ENCODE data around the gene WDR4. TPM values are rescaled to one million over a fixed set of nuclear protein-coding genes. Genes with fewer than 3 reads are reported as not detected.
"Not testable (repeated sequence)": the region's sequence is repeated elsewhere in the genome, so short reads cannot be mapped to it uniquely, and the experiment has no call there.

Gene WDR4
- total RNA-seq, 2 donors from 2014 or later: 10.3 to 18.5 TPM

- no peak for TF ChIP-seq CTCF (IDR thresholded peaks at IDR 0.05)
- Histone ChIP-seq H3K4me3 (no peak overlapping the region), H3K27ac (no peak overlapping the region), H3K36me3 (no peaks in the 10 kb centered on the region), H3K27me3 (replicated peaks; ENCODE audit: insufficient read depth) (no peaks in the 10 kb centered on the region), H3K4me1 (ENCODE audit: control insufficient read depth in 1 of 2, low read depth in 2 of 2) (no peaks in the 10 kb centered on the region), H3K9me3 (no peaks in the 10 kb centered on the region)
- no peak for ATAC-seq (ENCODE audit: insufficient number of reproducible peaks, low FRiP score, low read depth)
- no peak for DNase-seq (ENCODE audit: low spot score)
These were observed 64.1 kb downstream of the WDR4 start for GRCh38 chr21:42815217-42815616.

- DNase-seq (ENCODE audit: low spot score); H3K4me3 ChIP-seq; H3K4me1 ChIP-seq (ENCODE audit: control insufficient read depth in 1 of 2, low read depth in 2 of 2); H3K9me3 ChIP-seq; H3K36me3 ChIP-seq; ATAC-seq (ENCODE audit: insufficient number of reproducible peaks, low FRiP score, low read depth); H3K27me3 ChIP-seq (replicated peaks; ENCODE audit: insufficient read depth); H3K27ac ChIP-seq: not testable (repeated sequence)
These were observed 66.7 kb downstream of the WDR4 start for GRCh38 chr21:42812528-42813241.

GRCh38 chr21:42811960-42812359 is 67.4 kb downstream of the WDR4 start:
- Histone ChIP-seq H3K36me3 (no peaks in the 10 kb centered on the region), H3K4me1 (ENCODE audit: control insufficient read depth in 1 of 2, low read depth in 2 of 2) (no peaks in the 10 kb centered on the region), H3K27ac (no peak overlapping the region), H3K27me3 (replicated peaks; ENCODE audit: insufficient read depth) (no peaks in the 10 kb centered on the region), H3K9me3 (no peaks in the 10 kb centered on the region), H3K4me3 (no peak overlapping the region)
- no peak for TF ChIP-seq CTCF (IDR thresholded peaks at IDR 0.05)
- DNase-seq (ENCODE audit: low spot score) (no peak), ATAC-seq (ENCODE audit: insufficient number of reproducible peaks, low FRiP score, low read depth) (no peak)

GRCh38 chr21:42809577-42810475 is 69.5 kb downstream of the WDR4 start:
- Histone ChIP-seq H3K4me3 (no peak overlapping the region), H3K27ac (no peak overlapping the region), H3K36me3 (no peaks in the 10 kb centered on the region), H3K9me3 (no peaks in the 10 kb centered on the region), H3K4me1 (ENCODE audit: control insufficient read depth in 1 of 2, low read depth in 2 of 2) (no peaks in the 10 kb centered on the region), H3K27me3 (replicated peaks; ENCODE audit: insufficient read depth) (no peaks in the 10 kb centered on the region)
- no peak for ATAC-seq (ENCODE audit: insufficient number of reproducible peaks, low FRiP score, low read depth)
- no peak for TF ChIP-seq CTCF (IDR thresholded peaks at IDR 0.05)
- DNase-seq (ENCODE audit: low spot score): no peak

GRCh38 chr21:42809171-42809570 is 70.2 kb downstream of the WDR4 start:
- Histone ChIP-seq H3K4me1 (ENCODE audit: control insufficient read depth in 1 of 2, low read depth in 2 of 2) (no peaks in the 10 kb centered on the region), H3K4me3 (no peak overlapping the region), H3K27ac (no peak overlapping the region), H3K9me3 (no peaks in the 10 kb centered on the region), H3K27me3 (replicated peaks; ENCODE audit: insufficient read depth) (no peaks in the 10 kb centered on the region), H3K36me3 (no peaks in the 10 kb centered on the region)
- ATAC-seq (ENCODE audit: insufficient number of reproducible peaks, low FRiP score, low read depth) (no peak), DNase-seq (ENCODE audit: low spot score) (no peak)
- no peak for TF ChIP-seq CTCF (IDR thresholded peaks at IDR 0.05)
